UCSD-AML1 (cell line): ENCODE results near the gene PRR11.
"Not testable (repeated sequence)": the region's sequence is repeated elsewhere in the genome, so short reads cannot be mapped to it uniquely, and the experiment has no call there.

Source experiments
- DNase-seq: peaks from one replicate; lab custom pipeline; 2025; ENCODE audit not compliant: unreplicated experiment; lab: John Stamatoyannopoulos, UW

The PRR11 gene

GRCh38 chr17:59151591-59151990 lies 4.0 kb upstream of the PRR11 start:
- no peak for DNase-seq

DNA sequence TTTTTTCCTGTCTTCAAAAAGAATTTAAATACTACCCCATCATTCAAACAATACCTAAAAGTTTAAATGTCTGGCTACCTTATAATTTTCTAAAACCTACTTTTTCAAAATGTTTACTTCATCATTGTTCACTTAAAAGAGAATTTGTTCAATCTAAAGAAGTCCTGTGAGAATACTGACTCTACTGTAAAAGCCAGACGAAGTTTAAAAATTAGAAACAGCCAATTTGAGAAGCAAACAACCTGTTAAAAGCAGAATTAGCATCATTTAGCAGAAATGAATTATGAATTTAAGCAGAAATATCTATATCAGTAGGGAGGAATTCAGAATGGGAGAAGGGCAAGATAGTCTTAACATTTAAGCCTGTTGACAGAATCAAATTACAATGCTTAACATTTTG lies 2.6 kb upstream of the PRR11 start:
- DNase-seq: no peak

DNA sequence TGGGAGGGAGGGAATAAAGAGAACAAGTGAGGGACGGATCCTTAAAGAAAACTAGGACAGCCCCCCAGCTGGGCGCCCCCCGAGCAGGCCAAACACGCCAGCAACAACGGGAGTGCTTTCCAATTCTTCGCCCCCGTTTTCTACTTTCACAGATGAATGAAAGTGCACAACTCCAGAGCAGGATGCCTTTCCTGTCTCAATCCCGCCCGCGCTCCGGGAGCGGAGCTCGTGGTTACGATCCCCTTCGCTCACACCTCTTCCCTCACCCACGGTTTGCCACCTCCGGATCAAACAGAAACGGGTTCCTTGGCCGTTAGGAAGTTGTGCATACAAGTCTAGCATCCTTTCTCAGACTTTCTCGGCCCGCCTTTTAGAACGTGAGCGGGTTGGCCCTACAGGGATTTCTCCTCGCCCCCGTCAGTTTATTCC lies 1.2 kb upstream of the PRR11 start:
- peak; percentile 68 for DNase-seq

- peak; percentile 98 for DNase-seq
Measured at GRCh38 chr17:59154721-59155438, 666 bp upstream of the PRR11 start, which contains the start of gene SKA2. TSS of gene SKA2 (minus strand) at chr17:59155186. CDS start at chr17:59155163, 23 bp downstream.

DNA sequence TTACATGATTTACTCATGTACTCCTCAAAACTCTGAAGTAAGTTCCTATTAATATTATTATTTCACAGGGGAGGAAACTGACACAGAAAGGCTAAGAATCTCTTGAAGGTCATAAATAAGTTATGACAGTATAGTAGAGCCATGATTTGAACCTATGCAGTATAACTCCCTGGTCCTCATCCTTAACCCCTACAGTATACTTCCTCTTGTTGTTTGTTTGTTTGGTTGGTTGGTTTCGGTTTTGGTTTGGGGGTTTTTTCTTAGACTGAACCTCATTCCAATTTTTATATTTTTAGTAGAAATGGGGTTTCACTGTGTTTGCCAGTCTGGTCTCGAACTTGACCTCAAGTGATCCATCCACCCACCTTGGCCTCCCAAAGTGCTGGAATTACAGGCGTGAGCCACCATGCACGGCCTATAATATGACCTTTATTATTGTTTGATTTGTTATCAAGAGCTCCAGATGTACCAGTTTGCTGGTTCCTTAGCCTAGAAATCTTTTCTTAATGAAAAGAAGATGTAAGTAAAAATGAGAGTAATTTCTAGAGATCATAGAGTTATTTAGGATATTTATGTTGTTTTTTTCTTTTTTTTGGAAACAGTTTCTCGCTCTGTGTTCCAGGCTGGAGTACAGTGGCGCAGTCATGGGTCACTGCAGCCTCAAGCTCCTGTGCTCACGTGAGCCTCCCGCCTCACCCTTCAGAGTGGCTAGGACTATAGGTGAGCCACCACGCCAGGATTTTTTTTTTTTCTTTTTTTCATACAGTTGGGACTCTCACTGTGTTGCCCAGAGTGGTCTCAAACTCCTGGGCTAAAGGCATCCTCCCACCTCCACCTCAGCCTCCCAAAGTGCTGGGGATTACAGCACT lies 4.8 kb downstream of the PRR11 start:
- no peak for DNase-seq

DNA sequence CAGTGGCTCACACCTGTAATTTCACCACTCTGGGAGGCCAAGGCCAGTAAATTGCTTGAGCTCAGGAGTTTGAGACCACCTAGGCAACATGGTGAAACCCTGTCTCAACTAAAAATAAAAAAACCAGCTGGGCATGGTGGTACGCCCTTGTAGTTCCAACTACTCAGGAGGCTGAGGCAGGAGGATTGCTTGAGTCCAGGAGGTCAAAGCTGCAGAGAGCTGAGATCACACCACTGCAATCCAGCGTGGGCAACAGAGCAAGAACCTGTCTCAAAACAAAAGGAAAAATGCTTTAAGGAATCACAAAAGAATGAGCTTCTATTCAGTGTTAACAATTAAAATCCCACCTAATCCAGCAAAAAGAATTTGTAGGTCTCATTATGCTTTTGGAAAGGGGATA lies 5.9 kb downstream of the PRR11 start:
- no peak for DNase-seq

DNA sequence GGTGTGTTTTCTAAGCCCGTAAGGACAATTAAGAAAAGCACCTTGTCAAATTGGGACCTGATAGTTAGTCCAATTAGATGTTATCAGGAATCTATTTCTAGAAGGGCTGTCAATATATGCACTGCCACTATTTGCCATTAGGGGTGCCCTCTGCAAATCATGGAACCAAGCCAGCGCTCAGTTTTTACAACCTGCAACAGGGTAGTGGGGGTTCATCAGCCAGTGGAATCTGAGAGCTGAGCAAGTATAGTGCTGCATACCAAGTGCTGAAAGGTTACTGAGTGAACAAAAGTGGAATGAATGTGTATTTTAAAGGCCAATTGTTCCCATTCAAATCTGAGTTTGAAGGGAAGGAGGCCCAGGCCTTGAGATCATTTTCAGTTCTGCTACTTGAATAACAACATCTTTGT lies 10.4 kb downstream of the PRR11 start:
- peak; percentile 14 for DNase-seq

- DNase-seq: no peak
Measured at GRCh38 chr17:59167571-59168001, 12.0 kb downstream of the PRR11 start.

- DNase-seq: no peak
Measured at GRCh38 chr17:59172436-59173004, 17.0 kb downstream of the PRR11 start.

GRCh38 chr17:59174671-59175070 lies 19.1 kb downstream of the PRR11 start:
- no peak for DNase-seq

- DNase-seq: no peak
Measured at GRCh38 chr17:59175076-59175475, 19.5 kb downstream of the PRR11 start.

DNA sequence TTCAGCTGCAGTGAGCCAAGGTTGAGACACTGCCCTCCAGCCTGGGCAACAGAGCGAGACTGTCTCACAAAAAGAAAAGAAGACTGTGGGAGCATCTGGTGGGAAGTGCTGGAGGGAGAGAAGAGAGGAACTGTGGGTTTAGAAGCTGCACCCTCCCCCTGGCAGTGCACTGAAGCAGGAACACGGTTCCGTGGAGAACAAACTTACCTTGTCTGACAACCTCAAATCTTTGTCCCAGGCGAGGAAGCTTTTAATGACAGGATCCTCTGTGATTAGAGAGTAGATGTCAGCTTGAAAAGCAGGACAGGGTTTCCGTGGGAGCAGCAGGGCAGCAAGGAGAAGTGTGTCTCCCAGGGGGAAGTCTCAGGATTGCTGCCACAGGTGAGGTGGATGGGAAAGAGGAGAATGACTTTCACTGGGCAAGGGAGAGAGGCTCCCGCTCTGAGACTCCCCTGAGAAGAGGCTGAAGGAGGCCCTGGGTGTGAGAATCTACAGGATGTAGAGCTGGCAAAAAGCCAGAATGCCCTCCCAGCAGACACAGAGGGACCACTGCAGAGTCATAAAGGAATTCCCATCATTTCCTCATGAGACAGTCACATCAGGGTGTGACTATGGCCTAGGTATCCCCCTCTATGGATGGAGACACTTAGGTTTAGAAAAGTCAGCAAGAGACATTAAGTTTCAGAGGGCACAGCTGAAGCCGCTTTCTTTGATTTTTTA lies 22.9 kb downstream of the PRR11 start:
- no peak for DNase-seq

GRCh38 chr17:59179601-59180000 lies 24.1 kb downstream of the PRR11 start:
- not testable (repeated sequence) for DNase-seq

DNA sequence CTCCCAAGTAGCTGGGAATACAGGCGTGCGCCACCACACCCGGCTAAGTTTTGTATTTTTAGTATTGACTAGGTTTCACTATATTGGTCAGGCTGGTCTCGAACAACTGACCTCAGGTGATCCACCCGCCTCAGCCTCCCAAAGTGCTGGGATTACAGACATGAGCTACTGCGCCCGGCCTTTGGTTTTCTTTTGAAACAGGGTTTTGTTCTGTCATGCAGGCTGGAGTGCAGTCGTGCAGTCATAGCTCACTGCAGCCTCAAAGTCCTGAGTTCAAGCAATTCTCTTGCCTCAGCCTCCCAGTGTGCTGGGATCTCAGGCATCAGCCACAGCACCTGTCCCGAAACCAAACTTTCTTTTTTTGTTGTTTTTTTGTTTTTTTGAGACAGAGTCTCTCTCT lies 25.1 kb downstream of the PRR11 start:
- no peak for DNase-seq

DNA sequence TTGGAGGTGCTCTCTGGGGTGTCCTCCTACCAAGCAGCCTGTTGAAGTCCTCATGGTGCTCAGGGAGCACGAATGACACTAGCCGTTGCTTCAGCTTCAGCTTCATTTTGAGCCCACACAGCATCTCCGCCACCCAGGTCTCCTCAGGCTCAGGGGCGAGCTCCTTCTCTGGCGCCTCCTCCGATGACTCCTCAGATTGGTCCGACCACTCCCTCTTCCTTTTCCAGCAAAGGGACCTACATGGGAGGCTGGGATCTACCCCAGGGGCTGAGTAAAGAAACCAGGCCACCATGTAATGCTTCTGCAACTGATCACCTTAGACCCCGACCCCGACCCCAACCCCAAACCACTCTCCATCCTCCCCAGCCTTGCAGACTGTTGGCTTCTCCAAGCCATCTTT lies 25.9 kb downstream of the PRR11 start:
- DNase-seq: no peak

GRCh38 chr17:59185997-59186396 lies 30.5 kb downstream of the PRR11 start:
- no peak for DNase-seq

- DNase-seq: no peak
Measured at GRCh38 chr17:59186850-59187249, 31.3 kb downstream of the PRR11 start.

DNA sequence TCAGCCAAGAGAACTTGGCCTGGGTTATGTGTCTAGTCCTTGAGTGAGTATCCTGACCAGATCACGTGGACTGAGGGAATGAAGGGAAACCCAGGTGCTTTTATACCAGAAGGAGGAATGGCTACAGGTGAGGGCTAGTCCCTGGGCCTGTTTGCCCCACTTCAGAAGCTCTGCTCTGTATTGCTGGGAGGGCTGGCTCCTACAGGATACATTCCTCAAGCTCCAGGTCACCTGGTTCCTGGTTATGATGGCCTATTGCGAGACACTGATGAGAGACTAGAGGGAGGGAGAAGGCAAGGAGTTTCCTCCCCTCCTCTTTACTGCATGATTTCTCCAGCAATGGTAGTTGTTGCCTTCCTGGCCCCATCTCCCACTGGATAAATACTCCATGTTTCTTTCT lies 35.3 kb downstream of the PRR11 start:
- no peak for DNase-seq

DNA sequence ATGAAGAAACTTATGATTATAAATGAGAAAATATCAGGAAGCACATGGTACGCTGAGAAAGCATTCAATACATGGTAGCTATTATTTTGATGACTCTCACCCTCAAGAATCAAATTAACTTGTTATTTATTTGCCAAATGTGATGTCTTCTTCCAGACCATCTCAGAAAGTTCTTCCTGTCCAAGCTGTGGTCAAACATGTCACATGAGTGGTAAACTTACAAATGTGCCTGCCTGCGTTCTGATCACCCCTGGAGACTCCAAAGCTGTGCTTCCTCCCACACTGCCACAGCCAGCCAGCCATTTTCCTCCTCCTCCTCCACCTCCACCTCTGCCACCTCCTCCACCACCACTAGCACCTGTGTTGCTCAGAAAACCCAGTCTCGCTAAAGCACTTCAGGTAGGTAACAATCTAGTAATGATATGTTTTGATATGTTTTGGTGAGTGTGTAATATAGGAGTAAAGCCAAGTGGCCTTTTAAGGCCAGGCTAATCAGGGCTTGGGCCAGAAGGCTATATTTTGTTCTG lies 37.9 kb downstream of the PRR11 start:
- DNase-seq: no peak

DNA sequence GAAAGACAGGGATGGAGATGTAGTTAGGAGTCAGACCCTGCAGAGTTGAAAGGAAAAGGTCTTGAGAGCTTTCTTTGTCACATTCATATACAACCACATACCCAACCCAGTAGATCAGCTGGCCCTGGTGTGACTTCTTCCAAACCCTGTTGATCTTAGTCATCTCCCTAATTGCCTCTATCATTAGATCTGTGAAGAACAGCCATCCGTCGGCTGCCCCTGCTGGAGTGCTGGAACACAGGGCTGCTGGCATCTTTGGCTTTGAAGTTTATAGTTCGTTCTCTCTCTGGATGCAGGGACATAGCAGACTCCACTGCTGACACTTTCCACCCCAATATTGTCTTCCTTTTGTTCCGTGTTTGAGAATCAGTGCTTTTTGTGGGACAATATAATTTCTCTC lies 43.9 kb downstream of the PRR11 start:
- DNase-seq: no peak

DNA sequence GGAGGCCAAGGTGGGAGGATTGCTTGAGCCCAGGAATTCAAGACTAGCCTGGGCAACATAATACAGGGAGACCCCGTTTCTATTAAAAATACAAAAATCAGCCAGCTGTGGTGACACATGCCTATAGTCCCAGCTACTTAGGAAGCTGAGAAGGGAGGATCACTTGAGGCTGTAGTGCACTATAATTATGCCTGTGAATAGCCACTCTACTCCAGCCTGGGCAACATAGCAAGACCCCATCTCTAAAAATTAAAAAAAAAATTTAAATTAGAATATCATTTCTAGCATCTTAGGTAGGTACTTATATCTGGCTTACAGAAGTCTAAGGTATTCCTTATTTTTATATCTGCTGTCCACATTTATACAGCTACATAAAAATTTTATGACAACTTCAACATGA lies 46.8 kb downstream of the PRR11 start:
- DNase-seq: no peak
